ENCODE results near the gene PDZRN3.

The PDZRN3 gene

GRCh38 chr3:73481888-73482287 is 142.9 kb downstream of the PDZRN3 start:
- TF ChIP-seq CTCF (IDR thresholded peaks at IDR 0.05) = no peak

- TF ChIP-seq CTCF (IDR thresholded peaks at IDR 0.05) = no peak
Observed at GRCh38 chr3:73480187-73480672, 144.5 kb downstream of the PDZRN3 start.

- TF ChIP-seq CTCF (IDR thresholded peaks at IDR 0.05) = no peak
Observed at GRCh38 chr3:73479325-73479724, 145.4 kb downstream of the PDZRN3 start.

- no peak for TF ChIP-seq CTCF (IDR thresholded peaks at IDR 0.05)
Observed at GRCh38 chr3:73478858-73479257, 145.9 kb downstream of the PDZRN3 start.

- TF ChIP-seq CTCF (IDR thresholded peaks at IDR 0.05) = no peak
Observed at GRCh38 chr3:73475717-73476116, 149.0 kb downstream of the PDZRN3 start.

GRCh38 chr3:73475175-73475574 is 149.6 kb downstream of the PDZRN3 start:
- no peak for TF ChIP-seq CTCF (IDR thresholded peaks at IDR 0.05)

GRCh38 chr3:73474619-73475018 is 150.1 kb downstream of the PDZRN3 start:
- TF ChIP-seq CTCF (IDR thresholded peaks at IDR 0.05) = no peak

- no peak for TF ChIP-seq CTCF (IDR thresholded peaks at IDR 0.05)
Observed at GRCh38 chr3:73473898-73474416, 150.8 kb downstream of the PDZRN3 start.
